ENCODE results near the gene INSYN2B. TPM values are rescaled to one million over a fixed set of nuclear protein-coding genes. Genes with fewer than 3 reads are reported as not detected.

Gene INSYN2B
- total and polyA plus RNA-seq, 2 of the 8 experiments (the other 6 are each of a cell fraction or from before 2014, with no cell fraction given): not detected

DNA sequence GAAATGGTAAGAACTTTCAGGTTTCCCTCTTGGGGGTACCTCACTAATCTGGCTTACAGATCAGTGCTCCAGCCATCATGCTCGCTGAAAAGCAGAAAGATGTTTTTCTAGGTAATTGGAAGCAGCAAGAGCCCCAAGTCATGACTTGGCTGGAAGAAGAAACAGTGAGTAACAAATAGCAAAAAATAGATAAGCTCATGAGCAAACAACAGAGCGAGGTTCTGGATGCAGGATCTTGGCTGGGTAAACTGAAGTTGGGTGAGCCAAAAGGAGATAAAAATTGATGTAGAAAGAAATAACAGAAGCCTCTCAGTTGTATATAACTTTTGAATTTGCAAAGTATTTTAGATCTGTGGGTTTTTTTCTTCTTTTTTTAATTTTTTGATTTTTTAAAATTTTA is 110.1 kb downstream of the INSYN2B start:
- Histone ChIP-seq H2AK5ac (ENCODE audit: low read depth, low read length) (no peak overlapping the region), H3K79me1 (ENCODE audit: low read depth, low read length) (no peaks in the 10 kb centered on the region), H3K56ac (replicated peaks; ENCODE audit: insufficient read length, low read depth, low read length) (no peak overlapping the region), H2BK15ac (ENCODE audit: low read length) (no peak overlapping the region), H3K14ac (ENCODE audit: insufficient read length) (no peak overlapping the region), H2BK120ac (replicated peaks; ENCODE audit: low read depth, low read length) (no peak overlapping the region), H2BK20ac (ENCODE audit: low read length) (no peak overlapping the region), H3K4me1 (replicated peaks in 1 of 4; ENCODE audit: control insufficient read depth in 3 of 4, insufficient read depth in 4 of 4, low read length in 3 of 4) (peaks cover 0 to 5% (median 3%) of the 10 kb centered on the region in 4 experiments; a peak in 5 of 7 replicates), H3K36me3 (ENCODE audit: control insufficient read depth in 2 of 4, insufficient read depth in 4 of 4, low read length in 3 of 4) (no peaks in the 10 kb centered on the region), H2BK12ac (ENCODE audit: low read depth, low read length) (no peak overlapping the region), H4K20me1 (replicated peaks in 1 of 2; ENCODE audit: control insufficient read depth in 1 of 2, insufficient read depth in 2 of 2, low read length in 2 of 2) (no peaks in the 10 kb centered on the region), H3K9me3 (ENCODE audit: insufficient read depth in 2 of 2, low read depth in 1 of 2, low read length in 1 of 2) (no peaks in the 10 kb centered on the region), H3K79me2 (ENCODE audit: control insufficient read depth in 1 of 2, insufficient read depth in 2 of 2, low read length in 2 of 2) (no peaks in the 10 kb centered on the region), H4K8ac (ENCODE audit: extremely low read depth, insufficient read depth, low read length) (no peak overlapping the region), H3K9ac (replicated peaks in 1 of 4; ENCODE audit: extremely low read depth in 1 of 4, low read depth in 3 of 4, low read length in 3 of 4) (no peak overlapping the region), H3K18ac (ENCODE audit: extremely low read depth, low read length) (no peak overlapping the region), H2AFZ (ENCODE audit: low read length) (no peak overlapping the region), H3K4me3 (ENCODE audit: extremely low read depth in 1 of 4, insufficient read depth in 2 of 4, low read depth in 3 of 4, low read length in 4 of 4) (no peak overlapping the region), H3K4me2 (ENCODE audit: insufficient read depth in 1 of 2, low read depth in 2 of 2, low read length in 2 of 2) (no peak overlapping the region), H4K91ac (replicated peaks; ENCODE audit: insufficient read length, low read length) (no peak overlapping the region), H3K23me2 (ENCODE audit: low read depth, low read length) (no peaks in the 10 kb centered on the region), H2BK5ac (ENCODE audit: low read depth, low read length) (no peak overlapping the region), H3K27me3 (replicated peaks in 1 of 4; ENCODE audit: control insufficient read depth in 3 of 4, extremely low read depth in 1 of 4, insufficient read depth in 3 of 4, low read length in 3 of 4) (peaks cover 0 to 2% (median 0%) of the 10 kb centered on the region in 4 experiments; a peak in 1 of 7 replicates), H3K27ac (ENCODE audit: low read depth, low read length) (no peak overlapping the region), H3K4ac (replicated peaks; ENCODE audit: insufficient read length, low read depth, low read length) (no peak overlapping the region), H4K5ac (ENCODE audit: insufficient read length, low read depth, low read length) (no peak overlapping the region), H3K23ac (ENCODE audit: insufficient read length) (no peak overlapping the region)
- ChIA-PET POLR2A (ENCODE audit: partially characterized antibody) (no interaction called here), CTCF (ENCODE audit: partially characterized antibody) (no interaction called here)
- 91% methylated on average over 2 of the region's 2 CpGs; no CpG with 5 or more reads in 1 of the 2 experiments for WGBS, 2 experiments (ENCODE audit: extremely low coverage in 1 of 2, insufficient coverage in 1 of 2, insufficient read length in 1 of 2, insufficient replicate concordance in 2 of 2, low coverage in 1 of 2, low lambda C conversion rate in 2 of 2, missing lambda C conversion rate in 1 of 2)
- DNase-seq (ENCODE audit: low read depth in 1 of 2, low spot score in 2 of 2): no peak
- no peak for FAIRE-seq
- TF ChIP-seq TAF1 (IDR thresholded peaks at IDR 0.05; ENCODE audit: low read depth, low read length): no peak
